Hepatocyte (in vitro differentiated cells): ENCODE data around the gene SEL1L.
"Not testable (repeated sequence)": the region's sequence is repeated elsewhere in the genome, so short reads cannot be mapped to it uniquely, and the experiment has no call there.

Experiments used
- EZH2 ChIP-seq: fragments of 200-600 bp; sonication (generic); IDR thresholded peaks from 2 replicates; pipeline ENCODE4 v1.6.1; 2016; ENCODE audit warnings: antibody characterized with exemption, mild to moderate bottlenecking, borderline replicate concordance
- TF ChIP-seq, protein P1 (sequence below): fragments of 200-600 bp; sonication (generic); IDR thresholded peaks from 2 replicates; pipeline ENCODE4 v1.5.1; 2016; ENCODE audit warnings: antibody characterized with exemption, mild to moderate bottlenecking; ENCODE audit not compliant: poor library complexity

DNA sequence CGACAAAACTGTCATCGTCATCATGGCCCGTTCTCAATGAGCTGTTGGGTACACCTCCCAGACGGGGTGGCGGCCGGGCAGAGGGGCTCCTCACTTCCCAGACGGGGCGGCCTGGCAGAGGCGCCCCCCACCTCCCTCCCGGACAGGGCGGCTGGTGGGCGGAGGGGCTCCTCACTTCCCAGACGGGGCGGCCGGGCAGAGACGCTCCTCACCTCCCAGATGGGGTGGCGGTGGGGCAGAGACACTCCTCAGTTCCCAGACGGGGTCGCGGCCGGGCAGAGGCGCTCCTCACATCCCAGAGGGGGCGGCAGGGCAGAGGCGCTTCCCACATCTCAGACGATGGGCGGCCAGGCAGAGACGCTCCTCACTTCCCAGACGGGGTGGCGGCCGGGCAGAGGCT is 71.3 kb downstream of the SEL1L start:
- TF ChIP-seq, protein P1, sequence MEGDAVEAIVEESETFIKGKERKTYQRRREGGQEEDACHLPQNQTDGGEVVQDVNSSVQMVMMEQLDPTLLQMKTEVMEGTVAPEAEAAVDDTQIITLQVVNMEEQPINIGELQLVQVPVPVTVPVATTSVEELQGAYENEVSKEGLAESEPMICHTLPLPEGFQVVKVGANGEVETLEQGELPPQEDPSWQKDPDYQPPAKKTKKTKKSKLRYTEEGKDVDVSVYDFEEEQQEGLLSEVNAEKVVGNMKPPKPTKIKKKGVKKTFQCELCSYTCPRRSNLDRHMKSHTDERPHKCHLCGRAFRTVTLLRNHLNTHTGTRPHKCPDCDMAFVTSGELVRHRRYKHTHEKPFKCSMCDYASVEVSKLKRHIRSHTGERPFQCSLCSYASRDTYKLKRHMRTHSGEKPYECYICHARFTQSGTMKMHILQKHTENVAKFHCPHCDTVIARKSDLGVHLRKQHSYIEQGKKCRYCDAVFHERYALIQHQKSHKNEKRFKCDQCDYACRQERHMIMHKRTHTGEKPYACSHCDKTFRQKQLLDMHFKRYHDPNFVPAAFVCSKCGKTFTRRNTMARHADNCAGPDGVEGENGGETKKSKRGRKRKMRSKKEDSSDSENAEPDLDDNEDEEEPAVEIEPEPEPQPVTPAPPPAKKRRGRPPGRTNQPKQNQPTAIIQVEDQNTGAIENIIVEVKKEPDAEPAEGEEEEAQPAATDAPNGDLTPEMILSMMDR, result not testable (repeated sequence)
- not testable (repeated sequence) for TF ChIP-seq EZH2
